Naive thymus-derived CD4-positive, alpha-beta T cell (primary cell): ENCODE measurements around the gene MYOM3. TPM values are rescaled to one million over a fixed set of nuclear protein-coding genes. Genes with fewer than 3 reads are reported as not detected.
"Not testable (repeated sequence)": the region's sequence is repeated elsewhere in the genome, so short reads cannot be mapped to it uniquely, and the experiment has no call there.

Experiments
- ATAC-seq: fragments of 150-1000 bp; cut with Tn5 transposase; 2 replicates; pipeline ENCODE4 v1.10.0; 2021; ENCODE audit warnings: mild to moderate bottlenecking, moderate library complexity
- CTCF ChIA-PET: fragments of 350-600 bp; sonication (Branson Sonifier 250); formaldehyde crosslinking; loops from one replicate; lab custom pipeline; 2021; ENCODE audit warnings: antibody characterized with exemption; lab: Charles Lee
- POLR2A ChIA-PET: fragments of 350-600 bp; sonication (Branson Sonifier 250); formaldehyde crosslinking; loops from one replicate; lab custom pipeline; 2021; ENCODE audit warnings: antibody characterized with exemption, inconsistent platforms; lab: Charles Lee
- DNase-seq, 9 donors: peaks; one replicate each; pipeline versions ENCODE4 v3.0.0 to v3.0.0-alpha.2; 2020 to 2022; ENCODE audit warnings: mixed read lengths in 1 of 9
- H3K27ac ChIP-seq: one replicate; pipeline ENCODE4 v1.7.0; 2013; ENCODE audit warnings: mild to moderate bottlenecking, low read depth, low read length, moderate library complexity
- H3K27me3 ChIP-seq, 2 donors: one replicate each; pipeline ENCODE4 v1.7.0; 2013; ENCODE audit warnings: low read length in 2 of 2, mild to moderate bottlenecking in 2 of 2, moderate library complexity in 2 of 2; ENCODE audit not compliant: control insufficient read depth in 2 of 2, insufficient read depth in 2 of 2
- H3K36me3 ChIP-seq, 3 experiments: 1 replicate in 2 of 3; 2 replicates in 1 of 3; pipeline ENCODE4 v1.7.0; 2013; ENCODE audit warnings: low read length in 3 of 3, mild to moderate bottlenecking in 3 of 3, moderate library complexity in 1 of 3; ENCODE audit not compliant: insufficient read depth in 3 of 3, control insufficient read depth in 2 of 3
- H3K4me1 ChIP-seq, 2 donors: one replicate each; pipeline ENCODE4 v1.7.0; 2013; ENCODE audit warnings: low read length in 2 of 2, mild to moderate bottlenecking in 2 of 2, moderate library complexity in 1 of 2; ENCODE audit not compliant: control insufficient read depth in 2 of 2, insufficient read depth in 2 of 2
- H3K4me3 ChIP-seq: 2 replicates; pipeline ENCODE4 v1.7.0; 2013; ENCODE audit warnings: mild to moderate bottlenecking, low read length
- H3K9me3 ChIP-seq, 3 experiments: 1 replicate in 2 of 3; 2 replicates in 1 of 3; pipeline ENCODE4 v1.7.0; 2013; ENCODE audit warnings: low read length in 3 of 3; ENCODE audit not compliant: control insufficient read depth in 2 of 3
- H3K27ac Mint-ChIP-seq, 9 donors: one replicate each; pipeline ENCODE4 v1.8.0; 2020 to 2022; ENCODE audit warnings: mixed read lengths in 9 of 9, mild to moderate bottlenecking in 8 of 9, moderate library complexity in 5 of 9, inconsistent platforms in 2 of 9
- H3K27me3 Mint-ChIP-seq, 5 donors: one replicate each; pipeline ENCODE4 v1.8.0; 2021 to 2022; ENCODE audit warnings: mixed read lengths in 5 of 5, mild to moderate bottlenecking in 1 of 5
- H3K36me3 Mint-ChIP-seq, 5 donors: one replicate each; pipeline ENCODE4 v1.8.0; 2020 to 2022; ENCODE audit warnings: mixed read lengths in 5 of 5, mild to moderate bottlenecking in 3 of 5, inconsistent platforms in 1 of 5
- H3K4me1 Mint-ChIP-seq, 7 donors: one replicate each; pipeline ENCODE4 v1.8.0; 2020 to 2022; ENCODE audit warnings: mixed read lengths in 7 of 7, mild to moderate bottlenecking in 3 of 7, inconsistent platforms in 1 of 7
- H3K4me3 Mint-ChIP-seq, 10 donors: one replicate each; pipeline ENCODE4 v1.8.0; 2020 to 2022; ENCODE audit warnings: mild to moderate bottlenecking in 10 of 10, mixed read lengths in 10 of 10, moderate library complexity in 6 of 10, inconsistent platforms in 2 of 10
- H3K9me3 Mint-ChIP-seq, 11 donors: one replicate each; pipeline ENCODE4 v1.8.0; 2020 to 2022; ENCODE audit warnings: mixed read lengths in 11 of 11, mild to moderate bottlenecking in 4 of 11, inconsistent platforms in 1 of 11, moderate library complexity in 1 of 11
- intact Hi-C, 2 donors: fragments of 100-400 bp; cut with micrococcal nuclease; formaldehyde crosslinking; loops; one replicate each; pipeline ENCODE4 v1.15.1; 2023
- polyA plus RNA-seq, 2 donors: library from polyadenylated mRNA; unstranded; fragments of 300-500 nt; fragmentation: Illumina TruSeq; gene quantifications; one replicate each; pipeline ENCODE4 v1.2.3, GENCODE V29; 2021
- total RNA-seq, 6 experiments: library from RNA in 5 of 6; stranded (reverse) in 5 of 6; gene quantifications; 1 replicate in 5 of 6; 2 replicates in 1 of 6; pipeline ENCODE4 v1.2.3 and lab custom pipeline; 2021 to 2026

The MYOM3 gene
- total and polyA plus RNA-seq, 7 experiments from 2014 or later = not detected

GRCh38 chr1:24020470-24020869 is 91.5 kb downstream of the MYOM3 start:
- no peak for DNase-seq
- ChIA-PET CTCF (no interaction called here), POLR2A (no interaction called here)
- Histone ChIP-seq H3K36me3 (no peaks in the 10 kb centered on the region), H3K27ac (no peak overlapping the region), H3K9me3 (no peaks in the 10 kb centered on the region), H3K4me3 (no peak overlapping the region), H3K27me3 (no peaks in the 10 kb centered on the region), H3K4me1 (no peaks in the 10 kb centered on the region)
- Mint-ChIP-seq H3K27me3 (peaks cover 0 to 8% (median 0%) of the 10 kb centered on the region in 5 donors), H3K9me3 (no peaks in the 10 kb centered on the region), H3K36me3 (no peaks in the 10 kb centered on the region), H3K4me1 (peaks cover 0 to 4% (median 0%) of the 10 kb centered on the region in 7 donors), H3K27ac (no peak overlapping the region), H3K4me3 (no peak overlapping the region)
- intact Hi-C loops = no loop called here
- no peak for ATAC-seq

- no peaks in the 10 kb centered on the region for H3K36me3 ChIP-seq
- no peaks in the 10 kb centered on the region for H3K4me1 ChIP-seq
- DNase-seq (no peak), ATAC-seq (no peak)
- H3K9me3 ChIP-seq = no peaks in the 10 kb centered on the region
- H3K27ac ChIP-seq = no peak overlapping the region
- H3K4me3 ChIP-seq = no peak overlapping the region
- CTCF ChIA-PET = no interaction called here
- intact Hi-C loops = no loop called here
- POLR2A ChIA-PET = no interaction called here
- H3K4me3 Mint-ChIP-seq = no peak overlapping the region
- H3K27ac Mint-ChIP-seq = no peak overlapping the region
- no peaks in the 10 kb centered on the region for H3K36me3 Mint-ChIP-seq
- no peaks in the 10 kb centered on the region for H3K27me3 ChIP-seq
- H3K4me1 Mint-ChIP-seq = no peaks in the 10 kb centered on the region
- H3K27me3 Mint-ChIP-seq = peaks cover 0 to 8% (median 0%) of the 10 kb centered on the region in 5 donors
- no peaks in the 10 kb centered on the region for H3K9me3 Mint-ChIP-seq
Observed at GRCh38 chr1:24020025-24020424, 91.9 kb downstream of the MYOM3 start.

GRCh38 chr1:24018611-24019580 is 93.0 kb downstream of the MYOM3 start:
- H3K9me3 ChIP-seq = no peaks in the 10 kb centered on the region
- no peak overlapping the region for H3K4me3 ChIP-seq
- H3K27ac ChIP-seq = no peak overlapping the region
- H3K36me3 Mint-ChIP-seq = no peaks in the 10 kb centered on the region
- no peak overlapping the region for H3K4me3 Mint-ChIP-seq
- H3K27me3 Mint-ChIP-seq = peaks cover 0 to 16% (median 0%) of the 10 kb centered on the region in 5 donors
- H3K4me1 ChIP-seq = no peaks in the 10 kb centered on the region
- no peaks in the 10 kb centered on the region for H3K9me3 Mint-ChIP-seq
- no peaks in the 10 kb centered on the region for H3K4me1 Mint-ChIP-seq
- H3K36me3 ChIP-seq = no peaks in the 10 kb centered on the region
- intact Hi-C loops = no loop called here
- POLR2A ChIA-PET = interaction anchor here (0.6 kb wide), 1 partner anchor 783 kb away, joined by 3 read pairs; no protein-coding TSS in a partner anchor
- no peak for DNase-seq
- CTCF ChIA-PET = interaction anchor here (0.9 kb wide), 1 partner anchor 15 kb away, joined by 3 read pairs; no protein-coding TSS in a partner anchor
- H3K27ac Mint-ChIP-seq = no peak overlapping the region
- ATAC-seq = no peak
- H3K27me3 ChIP-seq = no peaks in the 10 kb centered on the region

GRCh38 chr1:24015221-24016210 is 96.4 kb downstream of the MYOM3 start:
- no peaks in the 10 kb centered on the region for H3K9me3 Mint-ChIP-seq
- CTCF ChIA-PET = interaction anchor here (1.2 kb wide), 1 partner anchor 20 kb away, joined by 3 read pairs; no protein-coding TSS in a partner anchor
- Histone ChIP-seq H3K27ac (no peak overlapping the region), H3K36me3 (no peaks in the 10 kb centered on the region), H3K9me3 (no peaks in the 10 kb centered on the region), H3K27me3 (no peaks in the 10 kb centered on the region), H3K4me1 (no peaks in the 10 kb centered on the region), H3K4me3 (no peak overlapping the region)
- H3K27me3 Mint-ChIP-seq = peaks cover 0 to 15% (median 0%) of the 10 kb centered on the region in 5 donors
- H3K36me3 Mint-ChIP-seq = no peaks in the 10 kb centered on the region
- POLR2A ChIA-PET = no interaction called here
- no peak overlapping the region for H3K4me3 Mint-ChIP-seq
- intact Hi-C loops = no loop called here
- ATAC-seq (no peak), DNase-seq (no peak)
- peaks cover 0 to 1% (median 0%) of the 10 kb centered on the region in 7 donors for H3K4me1 Mint-ChIP-seq
- H3K27ac Mint-ChIP-seq = no peak overlapping the region

- H3K4me3 Mint-ChIP-seq, H3K27ac Mint-ChIP-seq, intact Hi-C loops, H3K36me3 ChIP-seq, ATAC-seq, H3K9me3 ChIP-seq, H3K9me3 Mint-ChIP-seq, H3K27ac ChIP-seq, H3K27me3 ChIP-seq, CTCF ChIA-PET, DNase-seq, POLR2A ChIA-PET, H3K4me3 ChIP-seq, H3K4me1 Mint-ChIP-seq, H3K4me1 ChIP-seq, H3K36me3 Mint-ChIP-seq: not testable (repeated sequence)
- H3K27me3 Mint-ChIP-seq = peaks cover 0 to 28% (median 7%) of the 10 kb centered on the region in 5 donors
Observed at GRCh38 chr1:24012878-24013277, 99.1 kb downstream of the MYOM3 start.

GRCh38 chr1:24010650-24011049 is 101.3 kb downstream of the MYOM3 start:
- Mint-ChIP-seq H3K9me3 (peaks cover 0 to 2% (median 0%) of the 10 kb centered on the region in 11 donors), H3K27me3 (peaks cover 5 to 41% (median 7%) of the 10 kb centered on the region in 5 donors), H3K36me3 (no peaks in the 10 kb centered on the region), H3K4me3 (peak overlapping the region in 1 of 10 donors; percentile 54), H3K4me1 (peaks cover 0 to 1% (median 0%) of the 10 kb centered on the region in 7 donors), H3K27ac (peak overlapping the region in 1 of 9 donors; percentile 32)
- no peak overlapping the region for H3K27ac ChIP-seq
- ChIA-PET POLR2A (interaction anchor here (0.6 kb wide), 1 partner anchor 29 kb away, joined by 3 read pairs; no protein-coding TSS in a partner anchor), CTCF (no interaction called here)
- H3K4me3 ChIP-seq = no peak overlapping the region
- H3K27me3 ChIP-seq = no peaks in the 10 kb centered on the region
- no peaks in the 10 kb centered on the region for H3K36me3 ChIP-seq
- no peaks in the 10 kb centered on the region for H3K4me1 ChIP-seq
- ATAC-seq (no peak), DNase-seq (no peak)
- H3K9me3 ChIP-seq = no peaks in the 10 kb centered on the region
- intact Hi-C loops = no loop called here
